ENCODE results near the gene TTLL9.

GRCh38 chr20:31953556-31954148, 83.2 kb downstream of the TTLL9 start:
- TF ChIP-seq POLR2AphosphoS5 (IDR thresholded peaks at IDR 0.05; ENCODE audit: low read depth, low read length) (no peak), MAX (IDR thresholded peaks at IDR 0.05; ENCODE audit: low read depth) (no peak), EZH2phosphoT487 (IDR thresholded peaks at IDR 0.05; ENCODE audit: borderline replicate concordance, low read depth) (no peak), JUND (IDR thresholded peaks at IDR 0.05) (no peak)

Measured in SK-N-SH (cell line).